Measurements from ENCODE around the gene HP. TPM values are rescaled to one million over a fixed set of nuclear protein-coding genes. Genes with fewer than 3 reads are reported as not detected.

Gene HP
- total and polyA plus RNA-seq, 2 donors (not counting 1 experiment from before 2014, with no cell fraction given), result not detected

DNA sequence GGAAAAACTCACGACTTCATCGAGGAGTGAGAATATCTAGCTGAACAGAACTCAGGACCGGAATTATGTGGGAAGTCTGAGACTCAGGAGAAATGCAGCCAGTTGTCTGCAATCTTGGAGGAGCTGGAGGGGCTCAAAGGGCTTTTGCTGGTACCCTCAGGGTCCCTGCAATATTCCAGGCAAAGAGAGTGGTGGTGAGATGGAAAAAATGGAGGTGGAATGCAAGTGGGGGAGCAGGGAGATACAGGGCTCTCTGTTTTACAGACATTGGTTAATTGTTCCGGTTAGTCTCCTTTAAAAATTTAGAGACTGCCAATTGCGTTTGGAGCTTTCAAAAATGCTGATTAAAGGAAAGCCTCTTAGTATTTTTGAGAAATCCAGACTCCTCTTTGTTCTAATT is 18.2 kb upstream of the HP start:
- no peaks in the 10 kb centered on the region for H3K9me3 Mint-ChIP-seq (ENCODE audit: insufficient read depth)
- Histone ChIP-seq H3K36me3 (replicated peaks in 1 of 2; ENCODE audit: control extremely low read depth in 1 of 2, control insufficient read depth in 1 of 2, extremely low read depth in 1 of 2, insufficient read depth in 2 of 2, low read length in 1 of 2) (no peaks in the 10 kb centered on the region), H3K27ac (ENCODE audit: low read length in 2 of 2) (no peak overlapping the region), H3K4me2 (replicated peaks; ENCODE audit: low read depth, low read length, poor library complexity, severe bottlenecking) (no peak overlapping the region), H3K9me3 (ENCODE audit: control extremely low read depth in 1 of 3, control insufficient read depth in 2 of 3, insufficient read depth in 1 of 3, low read length in 2 of 3) (peaks cover 0 to under 1% (median 0%) of the 10 kb centered on the region in 3 donors), H3K9ac (ENCODE audit: low read length) (no peak overlapping the region), H3K4me3 (ENCODE audit: control extremely low read depth in 1 of 5, extremely low read depth in 1 of 5, insufficient read depth in 1 of 5, low read depth in 2 of 5, low read length in 4 of 5) (no peak overlapping the region), H3K27me3 (replicated peaks in 1 of 4; ENCODE audit: control extremely low read depth in 1 of 4, control insufficient read depth in 3 of 4, insufficient read depth in 4 of 4, low read length in 3 of 4) (no peaks in the 10 kb centered on the region), H2AFZ (ENCODE audit: insufficient read depth, low read depth, low read length, poor library complexity, severe bottlenecking) (no peak overlapping the region), H4K20me1 (ENCODE audit: control insufficient read depth, insufficient read depth, low read length, poor library complexity, severe bottlenecking) (no peaks in the 10 kb centered on the region), H3K79me2 (ENCODE audit: control insufficient read depth, insufficient read depth, low read length) (no peaks in the 10 kb centered on the region), H3K4me1 (ENCODE audit: control insufficient read depth in 2 of 2, insufficient read depth in 2 of 2, low read length in 2 of 2) (no peaks in the 10 kb centered on the region)
- H3K4me3 Mint-ChIP-seq, result no peak overlapping the region
- ATAC-seq (ENCODE audit: low read depth), result no peak
- DNase-seq, result no peak
- H3K27me3 Mint-ChIP-seq, result no peaks in the 10 kb centered on the region
- intact Hi-C loops (cut with micrococcal nuclease), result no loop called here
- no peak overlapping the region for H3K27ac Mint-ChIP-seq
- TF ChIP-seq, protein P1, sequence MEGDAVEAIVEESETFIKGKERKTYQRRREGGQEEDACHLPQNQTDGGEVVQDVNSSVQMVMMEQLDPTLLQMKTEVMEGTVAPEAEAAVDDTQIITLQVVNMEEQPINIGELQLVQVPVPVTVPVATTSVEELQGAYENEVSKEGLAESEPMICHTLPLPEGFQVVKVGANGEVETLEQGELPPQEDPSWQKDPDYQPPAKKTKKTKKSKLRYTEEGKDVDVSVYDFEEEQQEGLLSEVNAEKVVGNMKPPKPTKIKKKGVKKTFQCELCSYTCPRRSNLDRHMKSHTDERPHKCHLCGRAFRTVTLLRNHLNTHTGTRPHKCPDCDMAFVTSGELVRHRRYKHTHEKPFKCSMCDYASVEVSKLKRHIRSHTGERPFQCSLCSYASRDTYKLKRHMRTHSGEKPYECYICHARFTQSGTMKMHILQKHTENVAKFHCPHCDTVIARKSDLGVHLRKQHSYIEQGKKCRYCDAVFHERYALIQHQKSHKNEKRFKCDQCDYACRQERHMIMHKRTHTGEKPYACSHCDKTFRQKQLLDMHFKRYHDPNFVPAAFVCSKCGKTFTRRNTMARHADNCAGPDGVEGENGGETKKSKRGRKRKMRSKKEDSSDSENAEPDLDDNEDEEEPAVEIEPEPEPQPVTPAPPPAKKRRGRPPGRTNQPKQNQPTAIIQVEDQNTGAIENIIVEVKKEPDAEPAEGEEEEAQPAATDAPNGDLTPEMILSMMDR (IDR thresholded peaks at IDR 0.05), result no peak
- TF ChIP-seq EZH2 (IDR thresholded peaks at IDR 0.05; ENCODE audit: borderline replicate concordance, insufficient read depth, low read depth, low read length, poor library complexity, severe bottlenecking), result no peak
- H3K4me1 Mint-ChIP-seq, result no peaks in the 10 kb centered on the region
- 93% methylated on average over 4 of the region's 5 CpGs for WGBS (ENCODE audit: insufficient coverage)
- ChIA-PET CTCF (no interaction called here), POLR2A (no interaction called here)

DNA sequence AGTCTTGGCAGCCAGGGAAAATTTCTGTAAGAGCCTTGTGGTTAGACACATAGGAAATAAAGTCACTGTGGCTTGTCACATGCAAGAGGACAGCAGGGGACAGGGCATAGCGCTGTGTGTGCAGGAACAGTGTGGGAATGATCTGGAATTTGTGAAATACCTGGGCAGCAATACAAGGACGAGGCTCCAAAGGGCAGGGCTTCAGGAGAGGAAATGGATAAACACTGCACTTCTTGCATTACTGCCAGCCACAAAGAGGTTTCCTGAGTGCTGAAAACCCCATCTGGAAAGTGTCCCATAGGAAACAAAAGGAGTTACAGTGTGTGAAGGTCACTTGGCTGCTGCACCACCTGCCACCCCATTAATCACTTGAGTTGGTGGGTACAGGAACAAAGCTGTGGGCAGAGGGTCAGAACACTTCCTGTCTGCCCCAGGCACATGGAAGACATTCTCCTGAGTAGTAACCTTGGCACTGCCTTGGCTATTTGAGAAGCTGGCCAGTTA is 12.1 kb upstream of the HP start:
- POLR2A ChIA-PET, result no interaction called here
- ATAC-seq (ENCODE audit: low read depth), result no peak
- H3K27ac ChIP-seq (ENCODE audit: low read length in 2 of 2), result no peak overlapping the region
- Mint-ChIP-seq H3K27me3 (no peaks in the 10 kb centered on the region), H3K9me3 (ENCODE audit: insufficient read depth) (no peaks in the 10 kb centered on the region), H3K27ac (no peak overlapping the region), H3K4me3 (no peak overlapping the region), H3K4me1 (no peaks in the 10 kb centered on the region)
- peaks cover 6 to 16% of the 10 kb centered on the region in 2 experiments for H3K36me3 ChIP-seq (replicated peaks in 1 of 2; ENCODE audit: control extremely low read depth in 1 of 2, control insufficient read depth in 1 of 2, extremely low read depth in 1 of 2, insufficient read depth in 2 of 2, low read length in 1 of 2)
- CTCF ChIA-PET, result interaction anchor here (1.0 kb wide), 1 partner anchor 161 kb away, joined by 3 read pairs; no protein-coding TSS in a partner anchor
- intact Hi-C loops (cut with micrococcal nuclease), result no loop called here
- H3K79me2 ChIP-seq (ENCODE audit: control insufficient read depth, insufficient read depth, low read length), result no peaks in the 10 kb centered on the region
- TF ChIP-seq, protein P1 (IDR thresholded peaks at IDR 0.05), result no peak
- no peak for TF ChIP-seq EZH2 (IDR thresholded peaks at IDR 0.05; ENCODE audit: borderline replicate concordance, insufficient read depth, low read depth, low read length, poor library complexity, severe bottlenecking)
- H3K9me3 ChIP-seq (ENCODE audit: control extremely low read depth in 1 of 3, control insufficient read depth in 2 of 3, insufficient read depth in 1 of 3, low read length in 2 of 3), result peaks cover 0 to 1% (median 0%) of the 10 kb centered on the region in 3 donors
- no peaks in the 10 kb centered on the region for H4K20me1 ChIP-seq (ENCODE audit: control insufficient read depth, insufficient read depth, low read length, poor library complexity, severe bottlenecking)
- no peak overlapping the region for H3K9ac ChIP-seq (ENCODE audit: low read length)
- no peak for DNase-seq
- WGBS (ENCODE audit: insufficient coverage), result 49% methylated on average over 2 of the region's 2 CpGs
- no peaks in the 10 kb centered on the region for H3K4me1 ChIP-seq (ENCODE audit: control insufficient read depth in 2 of 2, insufficient read depth in 2 of 2, low read length in 2 of 2)
- no peaks in the 10 kb centered on the region for H3K27me3 ChIP-seq (replicated peaks in 1 of 4; ENCODE audit: control extremely low read depth in 1 of 4, control insufficient read depth in 3 of 4, insufficient read depth in 4 of 4, low read length in 3 of 4)
- H3K4me2 ChIP-seq (replicated peaks; ENCODE audit: low read depth, low read length, poor library complexity, severe bottlenecking), result no peak overlapping the region
- H2AFZ ChIP-seq (ENCODE audit: insufficient read depth, low read depth, low read length, poor library complexity, severe bottlenecking), result no peak overlapping the region
- no peak overlapping the region for H3K4me3 ChIP-seq (ENCODE audit: control extremely low read depth in 1 of 5, extremely low read depth in 1 of 5, insufficient read depth in 1 of 5, low read depth in 2 of 5, low read length in 4 of 5)
